ENCODE data around the gene RNF34. TPM values are rescaled to one million over a fixed set of nuclear protein-coding genes. Genes with fewer than 3 reads are reported as not detected.

RNF34 gene
- total and polyA plus RNA-seq, 2 of the 8 experiments (the other 6 are each of a cell fraction or from before 2014, with no cell fraction given), result 37.9 to 57.6 TPM

DNA sequence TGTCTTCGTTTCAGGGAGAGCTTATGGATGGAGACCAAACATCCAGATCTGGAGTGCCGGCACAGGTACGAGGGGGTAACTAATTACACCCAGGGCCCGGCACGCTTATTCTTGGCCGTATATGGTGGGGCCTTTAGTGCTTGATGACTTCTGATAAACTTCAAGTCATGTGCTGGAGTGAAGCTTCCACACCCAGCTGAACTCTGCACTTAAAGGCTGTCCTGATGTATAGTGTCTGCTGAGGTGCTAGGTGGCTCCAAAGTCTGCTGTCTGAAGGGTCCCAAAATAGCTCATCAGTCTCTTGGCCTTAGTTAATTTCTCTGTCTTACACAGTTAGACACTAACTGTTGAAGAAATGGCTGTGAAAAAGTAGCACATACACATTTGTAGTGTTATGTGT, 17.9 kb downstream of the RNF34 start:
- Histone ChIP-seq H2BK20ac (ENCODE audit: low read length) (no peak overlapping the region), H3K23ac (ENCODE audit: insufficient read length) (no peak overlapping the region), H3K79me2 (ENCODE audit: control insufficient read depth in 1 of 2, insufficient read depth in 2 of 2, low read length in 2 of 2) (0 out of 4 replicates have a peak, but pooled peaks cover 0 to 3% of the 10 kb centered on the region in 2 experiments), H3K79me1 (ENCODE audit: low read depth, low read length) (peaks cover 2% of the 10 kb centered on the region; the same call in 1 of the 2 replicates), H4K5ac (ENCODE audit: insufficient read length, low read depth, low read length) (no peak overlapping the region), H3K27me3 (replicated peaks in 1 of 4; ENCODE audit: control insufficient read depth in 3 of 4, extremely low read depth in 1 of 4, insufficient read depth in 3 of 4, low read length in 3 of 4) (no peaks in the 10 kb centered on the region), H3K27ac (ENCODE audit: low read depth, low read length) (no peak overlapping the region), H3K4me3 (ENCODE audit: extremely low read depth in 1 of 4, insufficient read depth in 2 of 4, low read depth in 3 of 4, low read length in 4 of 4) (no peak overlapping the region), H3K4ac (replicated peaks; ENCODE audit: insufficient read length, low read depth, low read length) (no peak overlapping the region), H3K4me1 (replicated peaks in 1 of 4; ENCODE audit: control insufficient read depth in 3 of 4, insufficient read depth in 4 of 4, low read length in 3 of 4) (no peaks in the 10 kb centered on the region), H3K56ac (replicated peaks; ENCODE audit: insufficient read length, low read depth, low read length) (no peak overlapping the region), H2BK120ac (replicated peaks; ENCODE audit: low read depth, low read length) (no peak overlapping the region), H2BK5ac (ENCODE audit: low read depth, low read length) (no peak overlapping the region), H4K20me1 (replicated peaks in 1 of 2; ENCODE audit: control insufficient read depth in 1 of 2, insufficient read depth in 2 of 2, low read length in 2 of 2) (peaks cover 0 to 14% of the 10 kb centered on the region in 2 experiments), H2AFZ (ENCODE audit: low read length) (no peak overlapping the region), H3K9ac (replicated peaks in 1 of 4; ENCODE audit: extremely low read depth in 1 of 4, low read depth in 3 of 4, low read length in 3 of 4) (no peak overlapping the region), H4K91ac (replicated peaks; ENCODE audit: insufficient read length, low read length) (no peak overlapping the region), H2AK5ac (ENCODE audit: low read depth, low read length) (no peak overlapping the region), H2BK15ac (ENCODE audit: low read length) (no peak overlapping the region), H3K18ac (ENCODE audit: extremely low read depth, low read length) (no peak overlapping the region), H4K8ac (ENCODE audit: extremely low read depth, insufficient read depth, low read length) (no peak overlapping the region), H3K36me3 (ENCODE audit: control insufficient read depth in 2 of 4, insufficient read depth in 4 of 4, low read length in 3 of 4) (peaks cover 8 to 68% (median 36%) of the 10 kb centered on the region in 4 experiments), H3K4me2 (ENCODE audit: insufficient read depth in 1 of 2, low read depth in 2 of 2, low read length in 2 of 2) (no peak overlapping the region), H3K14ac (ENCODE audit: insufficient read length) (no peak overlapping the region), H3K23me2 (ENCODE audit: low read depth, low read length) (no peaks in the 10 kb centered on the region), H2BK12ac (ENCODE audit: low read depth, low read length) (no peak overlapping the region), H3K9me3 (ENCODE audit: insufficient read depth in 2 of 2, low read depth in 1 of 2, low read length in 1 of 2) (no peaks in the 10 kb centered on the region)
- no peak for DNase-seq (ENCODE audit: low read depth in 1 of 2, low spot score in 2 of 2)
- CTCF ChIA-PET (ENCODE audit: partially characterized antibody), result interaction anchor here (1.3 kb wide), 1 partner anchor 25 kb away, joined by 4 read pairs; no protein-coding TSS in a partner anchor
- WGBS, 2 experiments (ENCODE audit: extremely low coverage in 1 of 2, insufficient coverage in 1 of 2, insufficient read length in 1 of 2, insufficient replicate concordance in 2 of 2, low coverage in 1 of 2, low lambda C conversion rate in 2 of 2, missing lambda C conversion rate in 1 of 2), result 84% methylated on average over 6 of the region's 6 CpGs; no CpG with 5 or more reads in 1 of the 2 experiments
- FAIRE-seq, result no peak
- no peak for TF ChIP-seq SUZ12 (IDR thresholded peaks at IDR 0.05; ENCODE audit: low read length)
- no peak for TF ChIP-seq YY1 (IDR thresholded peaks at IDR 0.05; ENCODE audit: low read depth, low read length)
- TF ChIP-seq JUN (IDR thresholded peaks at IDR 0.05; ENCODE audit: low read depth, low read length), result no peak
- TF ChIP-seq POU5F1 (IDR thresholded peaks at IDR 0.05; ENCODE audit: low read depth, low read length), result no peak
- TF ChIP-seq SIX5 (IDR thresholded peaks at IDR 0.05; ENCODE audit: low read depth, low read length), result no peak
- TF ChIP-seq EGR1 (IDR thresholded peaks at IDR 0.05; ENCODE audit: borderline replicate concordance, low read depth, low read length), result no peak
- no peak for TF ChIP-seq BRCA1 (IDR thresholded peaks at IDR 0.05; ENCODE audit: low read depth, low read length)
- POLR2A ChIA-PET (ENCODE audit: partially characterized antibody), result interaction anchor here (0.6 kb wide), 1 partner anchor 951 kb away, joined by 3 read pairs; no protein-coding TSS in a partner anchor
